GM21723 (cell line): ENCODE results near the gene TBCK.

Experiments
- ATAC-seq: cut with Tn5 transposase; IDR thresholded peaks from one replicate; pipeline ENCODE4 v1.9.1; 2021; ENCODE audit warnings: mild to moderate bottlenecking, moderate library complexity; ENCODE audit not compliant: unreplicated experiment

The TBCK gene

GRCh38 chr4:105998171-105999063 lies 317.6 kb downstream of the TBCK start:
- ATAC-seq = no peak

DNA sequence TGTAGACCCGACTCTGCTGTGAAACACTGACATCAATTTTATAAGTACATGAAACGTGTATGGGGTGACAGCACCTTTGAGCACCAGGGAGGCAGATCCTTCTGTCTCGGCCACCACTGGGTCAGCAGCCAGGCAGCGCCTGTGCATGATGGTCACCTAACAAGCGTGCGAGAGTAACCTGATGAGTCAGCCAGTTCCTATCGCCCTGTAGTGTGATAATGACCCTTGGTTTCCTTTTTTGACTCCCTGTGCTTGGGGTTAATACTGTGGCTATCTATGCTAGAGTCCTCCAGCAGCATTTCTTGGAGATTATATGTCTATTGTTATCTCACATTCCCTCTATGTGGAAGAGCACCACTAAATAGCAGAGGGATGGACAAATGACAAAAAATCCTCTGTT lies 319.2 kb downstream of the TBCK start:
- no peak for ATAC-seq

- no peak for ATAC-seq
Measured at GRCh38 chr4:105994841-105995501, 321.0 kb downstream of the TBCK start.

DNA sequence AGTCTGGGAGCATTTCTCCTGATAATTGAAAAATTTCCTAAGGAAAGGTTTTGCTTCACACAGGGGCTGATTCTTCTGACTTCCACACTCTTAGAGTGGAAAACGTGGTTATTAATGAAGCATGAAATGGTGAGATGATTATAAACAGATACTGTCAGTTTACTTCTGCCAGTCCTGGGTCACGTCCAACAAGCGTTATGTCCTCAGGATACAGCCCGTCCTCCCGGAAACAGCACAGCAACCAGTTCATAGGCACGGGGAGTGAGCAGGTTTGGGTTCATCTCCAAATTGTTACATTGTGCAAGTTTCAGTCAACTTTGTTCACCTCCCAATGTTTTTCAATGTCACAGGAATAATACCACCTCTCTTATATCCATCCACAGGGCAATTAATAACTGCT lies 321.9 kb downstream of the TBCK start:
- no peak for ATAC-seq

DNA sequence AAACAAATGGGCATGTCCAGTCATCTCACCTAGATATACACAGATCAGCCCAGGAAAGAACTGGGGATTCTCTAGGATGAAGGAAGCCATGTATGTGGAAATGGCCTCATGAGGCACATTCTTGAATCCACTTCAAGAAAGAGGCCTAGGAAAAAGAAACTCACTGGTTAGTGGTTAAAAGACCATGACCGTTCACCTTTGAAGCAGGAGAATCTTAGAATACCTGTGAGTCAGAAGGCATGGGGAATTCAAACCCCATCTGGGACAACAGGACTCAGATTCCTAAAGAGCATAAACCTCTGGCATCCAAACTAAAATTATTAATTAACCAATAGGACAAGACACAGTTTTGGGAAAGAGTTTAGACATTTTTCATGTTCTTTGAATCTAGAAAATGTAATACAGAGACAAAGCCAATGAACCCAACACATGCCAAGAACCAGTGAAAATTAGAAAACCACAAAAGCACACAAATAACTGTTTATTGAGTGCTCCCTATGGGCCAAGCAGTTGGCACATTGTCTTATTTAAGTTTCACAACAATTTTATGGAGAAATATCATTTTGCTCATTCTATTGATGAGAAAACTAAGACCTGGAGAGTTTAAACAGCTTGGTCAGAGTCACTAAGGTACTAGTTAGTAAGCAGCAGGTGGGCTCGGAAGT lies 323.2 kb downstream of the TBCK start:
- no peak for ATAC-seq

- ATAC-seq = no peak
Measured at GRCh38 chr4:105991726-105992125, 324.3 kb downstream of the TBCK start.
